ENCODE results near the gene DPEP1.

DNA sequence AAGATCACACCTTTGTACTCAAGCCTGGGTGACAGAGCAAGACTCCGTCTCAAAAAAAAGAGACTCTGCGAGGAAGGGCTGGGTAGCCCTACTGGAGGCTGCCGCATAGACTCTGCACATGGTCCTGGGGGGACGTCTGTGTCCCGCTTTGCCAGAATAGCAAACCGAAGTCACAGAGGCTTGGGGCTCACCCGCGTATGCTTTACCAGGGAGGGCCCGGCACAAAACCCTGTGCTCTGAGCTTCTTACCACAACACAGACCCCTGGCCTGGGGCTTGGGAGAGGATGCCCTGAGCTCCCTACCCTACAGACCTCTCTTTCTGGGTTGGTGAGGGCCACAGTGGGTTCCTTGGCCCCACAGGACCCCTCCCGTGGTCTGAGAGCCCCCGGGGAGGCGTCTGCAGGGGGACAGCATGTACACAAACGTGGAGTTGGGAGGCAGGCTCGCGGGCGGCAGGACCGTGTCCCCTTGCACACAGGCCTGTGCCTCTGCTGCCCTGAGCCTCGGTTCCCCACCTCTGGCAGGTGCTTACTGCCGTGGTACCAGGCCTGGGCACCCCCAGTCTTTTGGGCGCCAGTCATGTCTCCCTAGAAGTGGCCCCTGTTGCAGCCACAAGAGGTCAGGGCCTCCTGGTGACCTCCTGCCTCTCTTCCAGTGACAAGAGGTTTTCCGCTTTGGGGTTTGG lies 24.1 kb upstream of the DPEP1 start:
- TF ChIP-seq, protein P1, sequence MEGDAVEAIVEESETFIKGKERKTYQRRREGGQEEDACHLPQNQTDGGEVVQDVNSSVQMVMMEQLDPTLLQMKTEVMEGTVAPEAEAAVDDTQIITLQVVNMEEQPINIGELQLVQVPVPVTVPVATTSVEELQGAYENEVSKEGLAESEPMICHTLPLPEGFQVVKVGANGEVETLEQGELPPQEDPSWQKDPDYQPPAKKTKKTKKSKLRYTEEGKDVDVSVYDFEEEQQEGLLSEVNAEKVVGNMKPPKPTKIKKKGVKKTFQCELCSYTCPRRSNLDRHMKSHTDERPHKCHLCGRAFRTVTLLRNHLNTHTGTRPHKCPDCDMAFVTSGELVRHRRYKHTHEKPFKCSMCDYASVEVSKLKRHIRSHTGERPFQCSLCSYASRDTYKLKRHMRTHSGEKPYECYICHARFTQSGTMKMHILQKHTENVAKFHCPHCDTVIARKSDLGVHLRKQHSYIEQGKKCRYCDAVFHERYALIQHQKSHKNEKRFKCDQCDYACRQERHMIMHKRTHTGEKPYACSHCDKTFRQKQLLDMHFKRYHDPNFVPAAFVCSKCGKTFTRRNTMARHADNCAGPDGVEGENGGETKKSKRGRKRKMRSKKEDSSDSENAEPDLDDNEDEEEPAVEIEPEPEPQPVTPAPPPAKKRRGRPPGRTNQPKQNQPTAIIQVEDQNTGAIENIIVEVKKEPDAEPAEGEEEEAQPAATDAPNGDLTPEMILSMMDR (IDR thresholded peaks at IDR 0.05), result no peak
- TF ChIP-seq EP300 (IDR thresholded peaks at IDR 0.05), result no peak
- TF ChIP-seq POLR2A (IDR thresholded peaks at IDR 0.05), result no peak
